NT2/D1 (cell line): Measurements from ENCODE around the gene BCLAF1.

ENCODE experiments used
- SUZ12 ChIP-seq: IDR thresholded peaks from 2 replicates; pipeline ENCODE4 v1.6.1; 2011; ENCODE audit not compliant: insufficient read length, insufficient read depth; ENCODE audit errors: extremely low read depth
- ZNF274 ChIP-seq: IDR thresholded peaks from 2 replicates; pipeline ENCODE4 v1.6.1; 2011; ENCODE audit warnings: mild to moderate bottlenecking, low read depth, low read length

GRCh38 chr6:136253734-136254133 lies 35.9 kb downstream of the BCLAF1 start:
- TF ChIP-seq SUZ12 (no peak), ZNF274 (no peak)
